Panc1 (cell line): ENCODE measurements around the gene USB1. TPM values are rescaled to one million over a fixed set of nuclear protein-coding genes. Genes with fewer than 3 reads are reported as not detected.

Experiments used
- ATAC-seq: fragments of 200-7000 bp; cut with Tn5 transposase; 2 replicates; pipeline ENCODE4 v1.9.1; 2020; ENCODE audit warnings: mild to moderate bottlenecking, moderate library complexity
- BruUV-seq: library from RNA; stranded (reverse); fragments of 400-500 nt; replicated peaks from 2 replicates; lab custom pipeline; 2021; lab: Mats Ljungman, UMichigan
- CTCF ChIA-PET: fragments of 300-600 bp; sonication (Branson Sonifier 250); formaldehyde crosslinking; loops from one replicate; lab custom pipeline; 2022; ENCODE audit warnings: antibody characterized with exemption; lab: Charles Lee
- POLR2A ChIA-PET: fragments of 300-600 bp; sonication (Branson Sonifier 250); formaldehyde crosslinking; loops from one replicate; lab custom pipeline; 2022; ENCODE audit warnings: antibody characterized with exemption; lab: Charles Lee
- DNase-seq: peaks from one replicate; pipeline ENCODE4 v3.0.0-alpha.2; 2010; ENCODE audit warnings: low read depth, low spot score
- H3K27ac ChIP-seq: 2 replicates; pipeline ENCODE4 v1.5.1; 2011; ENCODE audit warnings: mild to moderate bottlenecking, low read length, inconsistent platforms
- H3K27me3 ChIP-seq: fragments of 200-500 bp; sonication (Bioruptor generic); 2 replicates; pipeline ENCODE4 v1.6.0; 2014; ENCODE audit warnings: low read length, inconsistent platforms; ENCODE audit not compliant: control insufficient read depth, insufficient read depth
- H3K36me3 ChIP-seq: fragments of 200-500 bp; sonication (Bioruptor generic); 2 replicates; pipeline ENCODE4 v1.5.1; 2014; ENCODE audit warnings: inconsistent platforms, mild to moderate bottlenecking, low read length, moderate library complexity; ENCODE audit not compliant: control insufficient read depth, insufficient read depth
- H3K4me1 ChIP-seq: 2 replicates; pipeline ENCODE4 v1.5.1; 2011; ENCODE audit warnings: inconsistent platforms, mild to moderate bottlenecking, low read length, moderate library complexity; ENCODE audit not compliant: control insufficient read depth, insufficient read depth
- H3K4me3 ChIP-seq, 2 experiments: 2 replicates each; pipeline ENCODE4 v1.5.1; 2011 to 2012; ENCODE audit warnings: low read depth in 2 of 2, low read length in 2 of 2, mild to moderate bottlenecking in 2 of 2, inconsistent platforms in 1 of 2, moderate library complexity in 1 of 2
- H3K9me3 ChIP-seq: fragments of 200-500 bp; sonication (Bioruptor generic); 2 replicates; pipeline ENCODE4 v1.5.1; 2014; ENCODE audit warnings: low read depth, mild to moderate bottlenecking, inconsistent platforms, low read length, moderate library complexity; ENCODE audit not compliant: control insufficient read depth, insufficient read depth
- CTCF ChIP-seq: fragments of 450-650 bp; IDR thresholded peaks from 2 replicates; pipeline ENCODE4 v1.5.1; 2017; ENCODE audit warnings: mild to moderate bottlenecking
- POLR2AphosphoS5 ChIP-seq: IDR thresholded peaks from 2 replicates; pipeline ENCODE4 v1.6.1; 2012; ENCODE audit warnings: mild to moderate bottlenecking, low read depth, low read length, moderate library complexity
- SIN3A ChIP-seq: IDR thresholded peaks from 2 replicates; pipeline ENCODE4 v1.6.1; 2012; ENCODE audit warnings: low read depth, mild to moderate bottlenecking, low read length, moderate library complexity, borderline replicate concordance; ENCODE audit not compliant: insufficient read depth
- TCF7L2 ChIP-seq: IDR thresholded peaks from 2 replicates; pipeline ENCODE4 v1.6.1; 2011; ENCODE audit warnings: mild to moderate bottlenecking, low read depth, low read length, inconsistent platforms
- in situ Hi-C: cut with HindIII; loops from 2 replicates; pipeline ENCODE4 v1.10.0; 2016; ENCODE audit warnings: low sequenced_read_pairs, low pct_unique_long_range_greater_than_20kb
- intact Hi-C: fragments of 100-400 bp; cut with micrococcal nuclease; formaldehyde crosslinking; loops from one replicate; pipeline ENCODE4 v1.10.0; 2022; ENCODE audit not compliant: unreplicated experiment
- total RNA-seq: library from RNA; stranded (reverse); gene quantifications from one replicate; pipeline ENCODE4 v1.2.1, GENCODE V29; 2021; ENCODE audit not compliant: unreplicated experiment
- TF ChIP-seq, protein P1 (sequence below), 2 experiments: IDR thresholded peaks; 2 replicates each; pipeline ENCODE4 v1.6.1; 2011 to 2012; ENCODE audit warnings: low read depth in 2 of 2, control low read depth in 1 of 2, low read length in 1 of 2, mild to moderate bottlenecking in 1 of 2, moderate library complexity in 1 of 2; ENCODE audit not compliant: insufficient read depth in 1 of 2

USB1 gene
- total RNA-seq, 1 experiment from 2014 or later, result 58.2 TPM

DNA sequence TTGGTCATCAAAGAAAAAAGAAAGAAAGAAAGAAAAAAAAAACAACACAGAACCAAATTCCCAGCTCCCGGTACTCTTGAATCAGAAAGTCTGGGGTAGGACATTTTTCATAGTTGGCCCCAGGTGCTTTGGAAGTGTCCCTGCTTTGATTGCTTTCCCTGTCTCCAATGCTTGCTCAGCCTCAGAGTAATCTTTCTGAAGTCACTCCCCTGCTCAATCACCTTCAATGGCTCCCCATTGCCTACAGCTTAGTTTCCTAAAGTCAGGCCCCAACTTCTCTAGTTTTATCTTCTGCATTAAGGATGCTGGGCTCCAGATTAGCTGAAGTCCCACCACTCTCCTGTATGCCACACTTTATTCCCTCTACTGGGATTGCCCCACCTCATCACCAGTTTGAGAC, 47.4 kb upstream of the USB1 start:
- TF ChIP-seq CTCF, result no peak
- TF ChIP-seq, protein P1, sequence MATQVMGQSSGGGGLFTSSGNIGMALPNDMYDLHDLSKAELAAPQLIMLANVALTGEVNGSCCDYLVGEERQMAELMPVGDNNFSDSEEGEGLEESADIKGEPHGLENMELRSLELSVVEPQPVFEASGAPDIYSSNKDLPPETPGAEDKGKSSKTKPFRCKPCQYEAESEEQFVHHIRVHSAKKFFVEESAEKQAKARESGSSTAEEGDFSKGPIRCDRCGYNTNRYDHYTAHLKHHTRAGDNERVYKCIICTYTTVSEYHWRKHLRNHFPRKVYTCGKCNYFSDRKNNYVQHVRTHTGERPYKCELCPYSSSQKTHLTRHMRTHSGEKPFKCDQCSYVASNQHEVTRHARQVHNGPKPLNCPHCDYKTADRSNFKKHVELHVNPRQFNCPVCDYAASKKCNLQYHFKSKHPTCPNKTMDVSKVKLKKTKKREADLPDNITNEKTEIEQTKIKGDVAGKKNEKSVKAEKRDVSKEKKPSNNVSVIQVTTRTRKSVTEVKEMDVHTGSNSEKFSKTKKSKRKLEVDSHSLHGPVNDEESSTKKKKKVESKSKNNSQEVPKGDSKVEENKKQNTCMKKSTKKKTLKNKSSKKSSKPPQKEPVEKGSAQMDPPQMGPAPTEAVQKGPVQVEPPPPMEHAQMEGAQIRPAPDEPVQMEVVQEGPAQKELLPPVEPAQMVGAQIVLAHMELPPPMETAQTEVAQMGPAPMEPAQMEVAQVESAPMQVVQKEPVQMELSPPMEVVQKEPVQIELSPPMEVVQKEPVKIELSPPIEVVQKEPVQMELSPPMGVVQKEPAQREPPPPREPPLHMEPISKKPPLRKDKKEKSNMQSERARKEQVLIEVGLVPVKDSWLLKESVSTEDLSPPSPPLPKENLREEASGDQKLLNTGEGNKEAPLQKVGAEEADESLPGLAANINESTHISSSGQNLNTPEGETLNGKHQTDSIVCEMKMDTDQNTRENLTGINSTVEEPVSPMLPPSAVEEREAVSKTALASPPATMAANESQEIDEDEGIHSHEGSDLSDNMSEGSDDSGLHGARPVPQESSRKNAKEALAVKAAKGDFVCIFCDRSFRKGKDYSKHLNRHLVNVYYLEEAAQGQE (IDR thresholded peaks at IDR 0.05; ENCODE audit: insufficient read depth in 1 of 2, low read depth in 2 of 2, low read length in 1 of 2), result no peak
- no peak overlapping the region for H3K4me3 ChIP-seq
- ATAC-seq (no peak), DNase-seq (no peak)
- in situ Hi-C loops, result no loop called here
- BruUV-seq, result no TSS peak
- H3K9me3 ChIP-seq, result no peaks in the 10 kb centered on the region
- ChIA-PET CTCF (interaction anchor here (0.6 kb wide), 1 partner anchor 233 kb away, joined by 3 read pairs; no protein-coding TSS in a partner anchor), POLR2A (no interaction called here)
- H3K27ac ChIP-seq, result no peak overlapping the region
- H3K36me3 ChIP-seq, result no peaks in the 10 kb centered on the region
- intact Hi-C loops, result no loop called here
- no peaks in the 10 kb centered on the region for H3K4me1 ChIP-seq
- H3K27me3 ChIP-seq, result no peaks in the 10 kb centered on the region

DNA sequence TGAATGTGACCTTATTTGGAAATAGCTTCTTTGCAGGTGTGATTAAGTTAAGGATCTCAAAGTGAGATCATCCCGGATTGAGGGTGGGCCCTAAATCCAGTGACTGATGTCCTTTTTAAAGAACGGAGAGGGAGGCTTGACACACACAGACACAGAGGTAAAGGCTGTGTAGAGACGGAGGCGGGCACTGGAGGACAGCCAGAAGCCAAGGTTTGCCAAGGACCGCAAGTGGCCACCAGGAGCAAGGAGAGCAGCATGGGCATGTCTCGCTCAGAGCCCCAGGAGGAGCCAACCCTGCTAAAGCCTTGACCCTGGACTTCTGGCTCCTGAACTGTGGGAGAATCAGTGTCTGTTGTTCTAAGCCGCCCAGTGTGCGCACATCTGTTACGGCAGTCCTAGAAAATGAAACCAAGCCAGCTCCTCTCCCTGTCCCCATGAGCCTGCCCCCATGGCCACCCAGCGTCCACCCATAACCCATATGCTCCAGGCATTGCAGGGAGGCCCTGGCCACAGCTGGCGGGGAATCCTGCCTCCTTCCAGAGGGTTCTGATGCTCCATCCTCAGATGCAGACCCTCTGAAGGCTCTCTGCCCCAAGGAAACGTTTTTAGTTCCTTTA, 45.5 kb upstream of the USB1 start:
- ChIA-PET POLR2A (no interaction called here), CTCF (no interaction called here)
- Histone ChIP-seq H3K4me3 (no peak overlapping the region), H3K27me3 (no peaks in the 10 kb centered on the region), H3K4me1 (no peaks in the 10 kb centered on the region), H3K9me3 (no peaks in the 10 kb centered on the region), H3K27ac (no peak overlapping the region), H3K36me3 (no peaks in the 10 kb centered on the region)
- TF ChIP-seq TCF7L2 (no peak), CTCF (no peak), SIN3A (no peak), POLR2AphosphoS5 (no peak)
- TF ChIP-seq, protein P1 (IDR thresholded peaks at IDR 0.05; ENCODE audit: insufficient read depth in 1 of 2, low read depth in 2 of 2, low read length in 1 of 2), result no peak
- intact Hi-C loops (no loop called here), in situ Hi-C loops (no loop called here)
- BruUV-seq, result no TSS peak
- DNase-seq (no peak), ATAC-seq (no peak)
